Inferior parietal cortex (tissue), 1 donor: ENCODE measurements around the gene VASH1.
A peak's percentile ranks its signal among the peaks of the same experiment; 100 is the strongest.

Experiments used
- DNase-seq: peaks from one replicate; pipeline ENCODE4 v3.0.0-alpha.2; 2016; ENCODE audit errors: extremely low spot score

Gene VASH1

GRCh38 chr14:76742185-76742584 lies 19.1 kb upstream of the VASH1 start:
- DNase-seq, result no peak

GRCh38 chr14:76742966-76743365 lies 18.3 kb upstream of the VASH1 start:
- DNase-seq, result no peak

- DNase-seq, result peak; percentile 56
Measured at GRCh38 chr14:76752744-76753143, 8.5 kb upstream of the VASH1 start.

DNA sequence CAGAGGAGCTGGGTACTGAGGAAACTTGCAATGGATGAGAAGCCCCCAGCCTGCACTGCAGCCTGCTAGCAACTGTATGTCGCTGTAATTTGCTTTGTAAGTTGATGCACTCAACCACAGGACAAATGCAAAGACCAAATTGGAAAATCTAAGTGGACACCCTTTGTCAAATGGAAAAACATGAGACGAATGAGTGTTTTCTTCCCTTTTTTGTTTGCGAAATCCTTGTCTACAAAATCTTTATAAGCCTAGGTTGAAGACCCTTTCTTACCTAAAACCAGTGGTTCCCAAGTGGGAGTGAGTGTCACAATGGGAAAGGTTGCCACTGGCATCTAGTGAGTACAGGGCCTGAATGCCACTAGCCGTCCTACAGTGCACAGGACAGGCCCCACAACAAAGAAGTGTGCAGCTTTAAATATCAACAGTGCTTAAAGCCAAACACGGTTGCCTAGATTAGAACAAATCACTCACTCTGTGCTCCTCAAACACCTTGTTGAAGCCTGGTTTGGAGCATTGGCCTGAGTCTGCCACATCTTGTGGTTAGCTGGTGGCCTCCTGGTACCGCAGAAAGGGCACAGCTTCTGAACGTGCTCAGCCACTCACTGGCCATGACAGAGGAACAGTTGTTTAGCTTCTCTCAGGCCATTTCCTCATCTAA lies 7.6 kb upstream of the VASH1 start:
- no peak for DNase-seq

GRCh38 chr14:76754586-76754985 lies 6.7 kb upstream of the VASH1 start:
- DNase-seq, result no peak

GRCh38 chr14:76755610-76756370 lies 5.5 kb upstream of the VASH1 start:
- DNase-seq, result no peak

DNA sequence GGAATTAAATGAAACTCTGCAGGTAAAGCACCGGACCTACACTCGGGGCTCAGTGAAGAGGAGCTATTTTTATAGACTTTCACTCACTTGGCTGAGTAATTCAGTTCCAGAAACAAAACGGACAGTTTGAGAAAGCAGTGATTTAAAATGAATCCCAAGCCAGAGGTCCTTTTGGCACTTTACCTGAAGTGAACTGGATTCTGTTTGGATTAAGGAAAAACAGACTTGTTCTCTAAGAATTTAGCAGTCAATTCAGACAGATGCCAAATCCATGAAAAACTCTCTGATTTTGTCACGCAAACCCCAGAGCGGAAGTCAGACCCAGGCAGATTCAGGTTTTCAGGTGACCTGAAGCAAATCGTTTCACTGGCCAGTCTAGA lies 4.9 kb upstream of the VASH1 start:
- no peak for DNase-seq

GRCh38 chr14:76759589-76759988 lies 1.7 kb upstream of the VASH1 start:
- DNase-seq, result no peak

GRCh38 chr14:76760331-76761135 lies 735 bp upstream of the VASH1 start:
- DNase-seq, result no peak

- peak; percentile 43 for DNase-seq
Measured at GRCh38 chr14:76761960-76762410, 717 bp downstream of the VASH1 start.

GRCh38 chr14:76762411-76763095 lies 1.3 kb downstream of the VASH1 start:
- DNase-seq, result no peak

- DNase-seq, result peak; percentile 58
Measured at GRCh38 chr14:76763096-76764041, 2.1 kb downstream of the VASH1 start.

- DNase-seq, result no peak
Measured at GRCh38 chr14:76765461-76765931, 4.2 kb downstream of the VASH1 start.

DNA sequence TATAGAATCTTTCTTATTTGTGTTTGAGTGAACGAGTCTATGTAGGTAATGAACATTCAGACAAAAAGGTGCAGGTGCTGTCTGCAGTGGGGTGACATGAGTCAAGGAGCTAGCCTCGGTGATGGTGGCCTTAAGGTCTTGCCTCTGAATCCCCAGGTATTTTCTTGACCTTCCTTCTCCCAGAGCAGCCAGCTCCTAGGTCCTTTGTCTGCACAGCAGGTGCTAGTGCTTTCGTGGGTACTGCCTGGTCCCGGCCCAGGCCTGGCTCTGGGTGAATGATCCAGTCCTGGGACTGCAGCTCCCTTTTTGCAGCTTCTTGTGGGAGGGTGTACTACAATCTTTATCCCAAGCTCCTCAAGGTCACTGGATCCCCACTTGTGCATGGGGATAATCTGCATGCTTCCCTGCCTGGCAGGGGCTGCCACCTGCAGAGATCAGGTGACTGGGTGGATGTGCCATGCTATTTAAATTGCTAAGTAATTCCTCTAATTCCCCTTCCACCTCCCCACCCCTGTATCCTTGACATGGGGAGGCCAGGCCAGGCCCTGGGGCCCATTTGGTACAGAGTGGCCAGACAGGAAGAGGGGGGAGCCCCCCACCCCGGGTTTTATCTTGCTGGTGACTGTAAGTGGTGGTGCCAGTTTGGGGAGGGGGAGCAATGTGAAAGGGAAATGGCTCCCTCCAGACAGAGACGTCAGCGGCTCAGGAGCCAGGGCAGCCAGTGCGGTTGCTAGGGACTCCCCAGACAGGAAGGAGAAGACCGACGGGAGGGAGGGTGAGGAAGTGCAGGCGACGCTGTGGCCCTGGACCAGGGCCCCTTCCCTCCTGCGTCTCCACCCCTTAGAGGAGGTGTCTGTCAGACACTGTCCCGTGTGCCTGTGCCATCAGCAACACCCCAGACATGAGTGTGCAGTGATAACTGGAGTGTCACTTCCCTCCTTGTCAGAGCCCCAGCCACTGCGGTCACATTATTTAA lies 6.7 kb downstream of the VASH1 start:
- no peak for DNase-seq

GRCh38 chr14:76768671-76769500 lies 7.6 kb downstream of the VASH1 start:
- no peak for DNase-seq

- DNase-seq, result no peak
Measured at GRCh38 chr14:76769636-76770292, 8.5 kb downstream of the VASH1 start.

DNA sequence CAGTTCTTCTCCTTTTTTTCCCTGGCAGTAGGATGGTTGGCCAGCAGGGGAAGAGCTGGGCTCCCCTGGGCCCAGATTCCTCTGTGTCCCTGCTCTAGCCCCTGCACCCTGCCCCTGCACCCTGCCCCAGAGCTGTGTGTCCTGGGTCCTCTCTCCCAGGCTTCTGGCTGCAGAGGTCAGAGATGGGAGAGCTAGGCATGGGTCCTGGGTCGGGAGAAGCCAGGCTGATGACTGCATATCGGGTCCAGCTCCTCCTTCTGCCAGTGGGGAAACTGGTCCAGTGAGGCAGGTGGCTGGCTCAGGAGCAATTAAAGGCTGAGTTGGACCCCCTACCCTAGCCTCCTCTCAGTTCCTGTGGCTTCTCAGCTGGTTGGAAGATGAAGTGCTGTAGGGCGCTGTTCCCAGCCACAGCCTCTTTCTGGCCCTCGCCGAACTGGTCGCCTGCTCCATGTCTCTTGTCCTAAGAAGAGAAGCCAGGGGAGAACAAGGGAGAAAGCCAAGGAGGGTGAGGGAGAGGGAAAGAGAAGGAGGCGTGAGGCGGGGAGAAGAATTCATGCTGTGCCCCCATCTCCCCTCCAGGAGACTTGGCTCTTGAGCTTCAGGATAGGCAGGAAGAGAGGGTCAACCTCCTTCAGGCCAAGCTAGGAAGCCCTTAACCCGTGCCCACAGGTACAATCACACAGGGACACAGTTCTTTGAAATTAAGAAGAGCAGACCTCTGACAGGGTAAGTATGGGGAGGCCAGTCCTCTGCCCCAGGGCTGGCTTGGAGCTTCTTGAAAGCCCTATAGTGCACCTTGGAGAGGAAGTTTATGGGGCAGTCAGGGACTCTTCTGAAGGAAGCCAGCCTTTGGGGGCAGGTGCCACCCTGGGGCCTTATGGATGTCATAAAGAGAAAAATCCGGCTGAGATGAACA lies 9.5 kb downstream of the VASH1 start:
- no peak for DNase-seq
